Measurements from ENCODE around the gene TCL1A.

DNA sequence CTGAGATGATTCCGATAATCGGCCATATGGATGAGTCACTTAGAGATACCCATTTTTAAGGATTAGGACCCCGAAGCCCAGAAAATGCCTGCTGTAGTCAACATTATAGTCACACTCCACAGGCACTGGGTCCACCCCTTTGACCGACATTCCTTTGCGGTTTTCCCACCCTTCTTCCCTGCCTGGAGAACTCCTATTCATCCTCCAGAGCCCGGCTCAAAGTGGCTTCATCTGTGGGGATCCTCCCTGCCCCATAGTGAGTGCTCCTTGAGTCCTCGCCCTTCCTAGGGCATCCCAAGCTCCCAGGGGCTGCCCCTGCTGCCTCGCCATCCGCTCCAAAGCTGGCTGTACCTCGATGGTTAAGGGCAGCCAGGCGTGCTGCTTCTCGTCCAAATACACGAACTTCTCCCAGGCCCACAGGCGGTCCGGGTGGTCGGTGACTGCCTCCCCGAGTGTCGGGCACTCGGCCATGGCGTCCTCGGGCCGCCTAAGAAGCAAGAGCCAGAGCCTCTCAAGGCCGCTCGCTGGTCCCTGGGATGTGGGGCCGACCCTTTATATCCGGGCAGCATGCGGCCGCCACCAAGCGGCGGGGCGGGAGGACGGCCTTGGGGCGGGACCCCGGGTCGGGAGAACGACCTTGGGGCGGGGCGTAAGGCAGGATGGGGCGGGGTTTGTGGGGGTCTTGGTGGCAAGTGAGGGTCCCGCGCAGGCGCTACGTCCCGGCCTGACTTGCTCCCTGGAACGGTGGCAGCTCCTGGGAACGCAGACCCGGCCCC lies at the start of gene TCL1A:
- TF ChIP-seq, protein P1, sequence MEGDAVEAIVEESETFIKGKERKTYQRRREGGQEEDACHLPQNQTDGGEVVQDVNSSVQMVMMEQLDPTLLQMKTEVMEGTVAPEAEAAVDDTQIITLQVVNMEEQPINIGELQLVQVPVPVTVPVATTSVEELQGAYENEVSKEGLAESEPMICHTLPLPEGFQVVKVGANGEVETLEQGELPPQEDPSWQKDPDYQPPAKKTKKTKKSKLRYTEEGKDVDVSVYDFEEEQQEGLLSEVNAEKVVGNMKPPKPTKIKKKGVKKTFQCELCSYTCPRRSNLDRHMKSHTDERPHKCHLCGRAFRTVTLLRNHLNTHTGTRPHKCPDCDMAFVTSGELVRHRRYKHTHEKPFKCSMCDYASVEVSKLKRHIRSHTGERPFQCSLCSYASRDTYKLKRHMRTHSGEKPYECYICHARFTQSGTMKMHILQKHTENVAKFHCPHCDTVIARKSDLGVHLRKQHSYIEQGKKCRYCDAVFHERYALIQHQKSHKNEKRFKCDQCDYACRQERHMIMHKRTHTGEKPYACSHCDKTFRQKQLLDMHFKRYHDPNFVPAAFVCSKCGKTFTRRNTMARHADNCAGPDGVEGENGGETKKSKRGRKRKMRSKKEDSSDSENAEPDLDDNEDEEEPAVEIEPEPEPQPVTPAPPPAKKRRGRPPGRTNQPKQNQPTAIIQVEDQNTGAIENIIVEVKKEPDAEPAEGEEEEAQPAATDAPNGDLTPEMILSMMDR (conservative IDR thresholded peaks at IDR 0.05 in 1 of 2, IDR thresholded peaks at IDR 0.05 in 1 of 2; ENCODE audit: low read depth in 1 of 2, low read length in 2 of 2) = no peak
- no peak for TF ChIP-seq EZH2 (IDR thresholded peaks at IDR 0.05; ENCODE audit: low read length, missing control alignments)

Measured in fibroblast of lung (primary cell).